Measurements from ENCODE around the gene SREBF2. TPM values are rescaled to one million over a fixed set of nuclear protein-coding genes. Genes with fewer than 3 reads are reported as not detected.

The SREBF2 gene
- total RNA-seq, result 100 to 1,000 TPM in 3 of 4 donors, 10 to 100 TPM in 1; 97.5 to 160 (median 146) TPM

GRCh38 chr22:41832553-41833368, at the start of gene SREBF2:
Gene SREBF2, plus strand, starts transcription at chr22:41833105. Its CDS starts 166 bp downstream, at chr22:41833271.
- DNase-seq (ENCODE audit: low spot score in 2 of 2), result peak; percentile 99 to 100
- peak within 1 kb of the TSS; percentile 92 for H3K27ac ChIP-seq
- H3K9me3 ChIP-seq, result no peaks in the 10 kb centered on the region
- TF ChIP-seq EP300 (IDR thresholded peaks at IDR 0.05) (no peak), POLR2AphosphoS5 (IDR thresholded peaks at IDR 0.05) (peak in 2 of 3 donors; percentile 55 to 88), POLR2A (IDR thresholded peaks at IDR 0.05) (peak; percentile 14 to 45)
- H3K4me3 ChIP-seq, result peak within 1 kb of the TSS; percentile 85
- no peaks in the 10 kb centered on the region for H3K27me3 ChIP-seq
- WGBS, result 0% methylated on average over 14 of the region's 75 CpGs
- peaks cover 28% of the 10 kb centered on the region for H3K4me1 ChIP-seq
- no peaks in the 10 kb centered on the region for H3K36me3 ChIP-seq

DNA sequence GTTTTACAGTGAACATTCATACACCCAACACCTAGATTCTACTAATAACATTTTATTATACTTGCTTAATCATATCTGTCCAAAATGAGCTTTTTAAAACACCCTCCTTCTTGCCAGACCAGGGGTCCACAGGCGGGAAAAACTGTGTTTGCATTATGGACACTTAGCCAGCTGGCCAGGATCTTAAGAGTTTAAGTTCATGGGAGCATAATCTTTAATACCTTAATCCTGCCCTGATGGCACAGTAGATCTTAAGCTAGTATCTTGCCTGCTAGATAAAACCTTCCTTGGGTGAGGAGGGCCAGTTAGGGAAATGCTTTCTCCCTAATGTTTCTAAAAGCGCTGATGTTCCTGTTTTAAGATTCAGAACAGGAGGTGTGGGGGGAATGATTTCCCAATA, 45.6 kb upstream of the SREBF2 start:
- no peak for DNase-seq (ENCODE audit: low spot score in 2 of 2)
- H3K4me1 ChIP-seq, result no peaks in the 10 kb centered on the region
- no peak for TF ChIP-seq EP300 (IDR thresholded peaks at IDR 0.05)
- TF ChIP-seq, protein P1, sequence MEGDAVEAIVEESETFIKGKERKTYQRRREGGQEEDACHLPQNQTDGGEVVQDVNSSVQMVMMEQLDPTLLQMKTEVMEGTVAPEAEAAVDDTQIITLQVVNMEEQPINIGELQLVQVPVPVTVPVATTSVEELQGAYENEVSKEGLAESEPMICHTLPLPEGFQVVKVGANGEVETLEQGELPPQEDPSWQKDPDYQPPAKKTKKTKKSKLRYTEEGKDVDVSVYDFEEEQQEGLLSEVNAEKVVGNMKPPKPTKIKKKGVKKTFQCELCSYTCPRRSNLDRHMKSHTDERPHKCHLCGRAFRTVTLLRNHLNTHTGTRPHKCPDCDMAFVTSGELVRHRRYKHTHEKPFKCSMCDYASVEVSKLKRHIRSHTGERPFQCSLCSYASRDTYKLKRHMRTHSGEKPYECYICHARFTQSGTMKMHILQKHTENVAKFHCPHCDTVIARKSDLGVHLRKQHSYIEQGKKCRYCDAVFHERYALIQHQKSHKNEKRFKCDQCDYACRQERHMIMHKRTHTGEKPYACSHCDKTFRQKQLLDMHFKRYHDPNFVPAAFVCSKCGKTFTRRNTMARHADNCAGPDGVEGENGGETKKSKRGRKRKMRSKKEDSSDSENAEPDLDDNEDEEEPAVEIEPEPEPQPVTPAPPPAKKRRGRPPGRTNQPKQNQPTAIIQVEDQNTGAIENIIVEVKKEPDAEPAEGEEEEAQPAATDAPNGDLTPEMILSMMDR (IDR thresholded peaks at IDR 0.05), result no peak
- no peak for TF ChIP-seq POLR2A (IDR thresholded peaks at IDR 0.05)
- TF ChIP-seq POLR2AphosphoS5 (IDR thresholded peaks at IDR 0.05), result no peak
- H3K27me3 ChIP-seq, result no peaks in the 10 kb centered on the region
- no peaks in the 10 kb centered on the region for H3K36me3 ChIP-seq
- no peak overlapping the region for H3K4me3 ChIP-seq
- H3K27ac ChIP-seq, result no peak overlapping the region
- 86% methylated on average over 2 of the region's 2 CpGs for WGBS
- H3K9me3 ChIP-seq, result no peaks in the 10 kb centered on the region

DNA sequence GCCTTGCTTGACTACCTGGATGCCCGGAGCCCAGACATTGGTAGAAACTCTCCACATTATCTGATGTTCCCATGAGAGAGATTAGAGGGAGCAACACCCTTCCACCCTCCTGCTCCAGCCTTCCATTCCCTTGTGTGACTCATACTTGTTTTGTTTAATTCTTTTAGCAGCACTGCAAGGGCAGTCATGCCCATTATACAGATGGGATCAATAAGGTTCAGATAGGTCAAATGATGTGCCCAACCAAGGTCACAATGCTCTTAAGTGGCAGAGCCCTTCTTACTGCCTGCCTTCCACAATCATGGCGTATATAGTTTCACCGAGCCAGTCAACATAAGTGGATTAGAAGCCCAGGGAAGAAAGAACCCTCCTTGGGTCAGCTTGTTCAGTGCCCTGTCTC, 39.0 kb upstream of the SREBF2 start:
- 98% methylated on average over 3 of the region's 3 CpGs for WGBS
- DNase-seq (ENCODE audit: low spot score in 2 of 2), result no peak

GRCh38 chr22:41798736-41799135, 34.2 kb upstream of the SREBF2 start:
- Histone ChIP-seq H3K27me3 (no peaks in the 10 kb centered on the region), H3K36me3 (no peaks in the 10 kb centered on the region), H3K27ac (no peak overlapping the region), H3K4me3 (no peak overlapping the region), H3K4me1 (peaks cover 31% of the 10 kb centered on the region), H3K9me3 (no peaks in the 10 kb centered on the region)
- WGBS, result 95% methylated on average over 2 of the region's 2 CpGs
- no peak for DNase-seq (ENCODE audit: low spot score in 2 of 2)
- TF ChIP-seq, protein P1 (IDR thresholded peaks at IDR 0.05), result no peak
- no peak for TF ChIP-seq EP300 (IDR thresholded peaks at IDR 0.05)
- TF ChIP-seq POLR2AphosphoS5 (IDR thresholded peaks at IDR 0.05), result no peak
- TF ChIP-seq POLR2A (IDR thresholded peaks at IDR 0.05), result no peak

More for the DNA sequence above, 39.0 kb upstream of the SREBF2 start:
- no peaks in the 10 kb centered on the region for H3K4me1 ChIP-seq
- no peaks in the 10 kb centered on the region for H3K27me3 ChIP-seq
- H3K9me3 ChIP-seq, result no peaks in the 10 kb centered on the region
- H3K4me3 ChIP-seq, result no peak overlapping the region
- TF ChIP-seq, protein P1 (IDR thresholded peaks at IDR 0.05), result no peak
- no peak for TF ChIP-seq POLR2AphosphoS5 (IDR thresholded peaks at IDR 0.05)
- no peak for TF ChIP-seq POLR2A (IDR thresholded peaks at IDR 0.05)
- TF ChIP-seq EP300 (IDR thresholded peaks at IDR 0.05), result no peak
- H3K36me3 ChIP-seq, result no peaks in the 10 kb centered on the region
- no peak overlapping the region for H3K27ac ChIP-seq

DNA sequence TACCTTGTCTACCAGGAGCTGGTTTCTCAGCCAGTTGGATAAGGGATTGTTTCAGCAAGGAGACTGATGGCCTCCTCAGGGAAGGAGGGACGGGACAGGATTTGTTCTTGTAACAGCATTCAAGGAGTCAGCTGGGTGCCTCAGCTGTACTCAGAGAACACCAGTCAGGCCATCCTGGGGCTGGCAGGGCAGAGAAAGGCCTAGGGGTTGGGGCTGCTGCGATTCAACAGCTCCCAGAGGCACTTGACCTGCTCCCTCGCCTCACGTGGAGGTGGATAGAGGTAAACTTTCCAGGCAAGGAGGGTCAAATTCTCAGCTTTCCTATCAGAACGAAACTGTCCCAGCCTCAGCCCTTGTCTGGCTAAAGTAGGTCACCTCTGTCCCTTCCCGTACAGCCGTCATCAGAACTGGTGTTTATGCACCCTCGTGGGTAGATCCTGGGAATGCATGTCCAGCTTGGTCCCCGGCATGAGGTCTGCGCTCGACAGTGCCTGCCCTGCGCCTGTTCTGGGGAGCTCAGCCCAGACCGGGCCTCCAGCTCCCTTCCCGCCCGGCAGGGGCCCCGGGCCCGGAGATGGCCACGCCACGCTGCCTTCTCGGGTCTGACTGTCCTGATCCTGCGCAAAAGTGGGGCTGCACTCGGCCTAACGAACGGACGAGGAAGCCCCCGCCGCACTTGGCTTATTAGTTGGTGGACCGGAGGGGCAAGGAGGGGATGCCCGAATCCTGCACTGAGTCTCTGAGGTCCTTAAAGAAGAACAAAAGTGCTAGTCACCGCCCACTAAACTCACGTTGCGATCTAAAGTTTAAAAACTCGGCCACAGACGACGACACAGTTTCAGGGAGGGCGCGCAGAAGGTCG, 33.2 kb upstream of the SREBF2 start:
- no peaks in the 10 kb centered on the region for H3K36me3 ChIP-seq
- peak overlapping the region; percentile 81 for H3K4me3 ChIP-seq
- WGBS, result 13% methylated on average over 26 of the region's 38 CpGs
- H3K4me1 ChIP-seq, result peaks cover 31% of the 10 kb centered on the region
- no peaks in the 10 kb centered on the region for H3K9me3 ChIP-seq
- peak; percentile 61 to 81 for DNase-seq (ENCODE audit: low spot score in 2 of 2)
- H3K27ac ChIP-seq, result peak overlapping the region; percentile 84
- TF ChIP-seq, protein P1 (IDR thresholded peaks at IDR 0.05), result no peak
- TF ChIP-seq POLR2AphosphoS5 (IDR thresholded peaks at IDR 0.05), result no peak
- TF ChIP-seq EP300 (IDR thresholded peaks at IDR 0.05), result no peak
- TF ChIP-seq POLR2A (IDR thresholded peaks at IDR 0.05), result no peak
- no peaks in the 10 kb centered on the region for H3K27me3 ChIP-seq
